ENCODE results near the gene ZNF174.

ZNF174 gene

DNA sequence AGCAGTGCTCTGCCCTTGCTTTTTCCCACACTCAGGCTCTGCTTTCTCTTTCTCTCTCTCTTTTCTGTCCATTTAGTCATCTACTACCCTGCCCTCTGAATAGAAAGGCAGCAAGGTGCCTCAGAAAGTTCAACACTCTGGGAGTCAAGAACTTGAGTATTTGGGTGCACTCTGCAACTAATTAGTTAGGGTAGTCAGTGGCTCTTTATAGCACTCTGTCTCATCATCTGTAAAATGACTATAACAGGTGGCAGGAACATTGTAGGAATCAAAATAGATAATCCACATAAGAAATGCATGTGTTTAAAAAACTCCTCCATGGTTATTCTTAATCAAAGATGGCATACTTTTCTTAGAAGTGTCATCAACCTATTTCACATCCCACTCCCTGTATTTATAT, 38.1 kb upstream of the ZNF174 start:
- no peak overlapping the region for H3K4ac ChIP-seq (ENCODE audit: low read depth, low read length)
- DNase-seq, result no peak
- H4K8ac ChIP-seq (ENCODE audit: low read depth, low read length), result no peak overlapping the region

DNA sequence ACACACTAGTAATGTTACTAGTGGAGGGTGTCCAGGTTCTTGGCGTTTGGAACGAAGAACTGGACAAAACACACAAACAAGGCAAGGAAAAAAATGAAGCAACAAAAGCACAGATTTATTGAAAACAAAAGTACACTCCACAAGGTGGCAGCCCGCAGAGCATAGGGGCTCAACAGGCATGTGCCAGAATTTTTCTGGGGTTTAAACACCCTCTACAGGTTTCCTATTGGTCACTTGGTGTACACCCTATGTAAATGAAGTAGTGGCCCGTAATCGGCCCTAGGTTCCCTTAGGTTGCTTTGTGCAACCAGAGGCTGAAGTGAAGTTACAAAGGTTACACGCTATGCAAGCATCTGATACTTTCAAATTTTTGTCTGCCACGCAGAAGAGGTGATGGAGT, 37.2 kb upstream of the ZNF174 start:
- no peak for DNase-seq
- Histone ChIP-seq H2AFZ (ENCODE audit: insufficient read depth, low read length, poor library complexity) (no peak overlapping the region), H4K91ac (ENCODE audit: low read depth, low read length) (no peak overlapping the region), H2BK12ac (ENCODE audit: low read length) (no peak overlapping the region), H2AK5ac (ENCODE audit: low read length) (no peak overlapping the region), H3K9me3 (ENCODE audit: insufficient read depth, low read depth, low read length) (peaks cover 12% of the 10 kb centered on the region), H3K9ac (ENCODE audit: low read length) (no peak overlapping the region), H3K79me1 (ENCODE audit: low read length) (no peaks in the 10 kb centered on the region), H3K36me3 (ENCODE audit: control insufficient read depth in 1 of 2, insufficient read depth in 2 of 2, low read length in 2 of 2) (no peaks in the 10 kb centered on the region), H3K4me1 (ENCODE audit: control insufficient read depth in 1 of 2, insufficient read depth in 2 of 2, low read length in 2 of 2) (no peaks in the 10 kb centered on the region), H3K14ac (ENCODE audit: low read length) (no peak overlapping the region), H2BK120ac (ENCODE audit: insufficient read depth, low read length, poor library complexity) (no peak overlapping the region), H3K4me3 (ENCODE audit: low read depth, low read length) (no peak overlapping the region), H3K18ac (ENCODE audit: low read length) (no peak overlapping the region), H4K12ac (ENCODE audit: low read depth, low read length) (no peak overlapping the region), H2BK5ac (ENCODE audit: low read depth, low read length, poor library complexity) (no peak overlapping the region), H4K8ac (ENCODE audit: low read depth, low read length) (no peak overlapping the region), H3K27ac (ENCODE audit: low read depth, low read length) (no peak overlapping the region), H3K4me2 (ENCODE audit: low read length) (no peak overlapping the region), H3K23ac (ENCODE audit: low read length) (no peak overlapping the region), H3K79me2 (ENCODE audit: control insufficient read depth, insufficient read depth, low read length, poor library complexity) (no peaks in the 10 kb centered on the region), H3K4ac (ENCODE audit: low read depth, low read length) (no peak overlapping the region), H3K27me3 (ENCODE audit: insufficient read depth, low read length) (no peaks in the 10 kb centered on the region)
- no CpG with 5 or more reads among the region's 7 CpGs for WGBS (ENCODE audit: extremely low coverage, insufficient coverage, insufficient read length)

More for the DNA sequence above, 38.1 kb upstream of the ZNF174 start:
- no peak overlapping the region for H2BK120ac ChIP-seq (ENCODE audit: insufficient read depth, low read length, poor library complexity)
- H3K4me3 ChIP-seq (ENCODE audit: low read depth, low read length), result no peak overlapping the region
- no peaks in the 10 kb centered on the region for H3K36me3 ChIP-seq (ENCODE audit: control insufficient read depth in 1 of 2, insufficient read depth in 2 of 2, low read length in 2 of 2)
- no peak overlapping the region for H3K14ac ChIP-seq (ENCODE audit: low read length)
- no peak overlapping the region for H2AK5ac ChIP-seq (ENCODE audit: low read length)
- no peaks in the 10 kb centered on the region for H3K79me1 ChIP-seq (ENCODE audit: low read length)
- H3K27me3 ChIP-seq (ENCODE audit: insufficient read depth, low read length), result no peaks in the 10 kb centered on the region
- H3K9me3 ChIP-seq (ENCODE audit: insufficient read depth, low read depth, low read length), result peaks cover 12% of the 10 kb centered on the region
- no peaks in the 10 kb centered on the region for H3K79me2 ChIP-seq (ENCODE audit: control insufficient read depth, insufficient read depth, low read length, poor library complexity)
- no peak overlapping the region for H3K23ac ChIP-seq (ENCODE audit: low read length)
- H2AFZ ChIP-seq (ENCODE audit: insufficient read depth, low read length, poor library complexity), result no peak overlapping the region
- no peak overlapping the region for H4K12ac ChIP-seq (ENCODE audit: low read depth, low read length)
- no peak overlapping the region for H3K27ac ChIP-seq (ENCODE audit: low read depth, low read length)
- H4K91ac ChIP-seq (ENCODE audit: low read depth, low read length), result no peak overlapping the region
- H3K18ac ChIP-seq (ENCODE audit: low read length), result no peak overlapping the region
- no peak overlapping the region for H3K9ac ChIP-seq (ENCODE audit: low read length)
- H3K4me1 ChIP-seq (ENCODE audit: control insufficient read depth in 1 of 2, insufficient read depth in 2 of 2, low read length in 2 of 2), result no peaks in the 10 kb centered on the region
- H3K4me2 ChIP-seq (ENCODE audit: low read length), result no peak overlapping the region
- no peak overlapping the region for H2BK12ac ChIP-seq (ENCODE audit: low read length)
- H2BK5ac ChIP-seq (ENCODE audit: low read depth, low read length, poor library complexity), result no peak overlapping the region

DNA sequence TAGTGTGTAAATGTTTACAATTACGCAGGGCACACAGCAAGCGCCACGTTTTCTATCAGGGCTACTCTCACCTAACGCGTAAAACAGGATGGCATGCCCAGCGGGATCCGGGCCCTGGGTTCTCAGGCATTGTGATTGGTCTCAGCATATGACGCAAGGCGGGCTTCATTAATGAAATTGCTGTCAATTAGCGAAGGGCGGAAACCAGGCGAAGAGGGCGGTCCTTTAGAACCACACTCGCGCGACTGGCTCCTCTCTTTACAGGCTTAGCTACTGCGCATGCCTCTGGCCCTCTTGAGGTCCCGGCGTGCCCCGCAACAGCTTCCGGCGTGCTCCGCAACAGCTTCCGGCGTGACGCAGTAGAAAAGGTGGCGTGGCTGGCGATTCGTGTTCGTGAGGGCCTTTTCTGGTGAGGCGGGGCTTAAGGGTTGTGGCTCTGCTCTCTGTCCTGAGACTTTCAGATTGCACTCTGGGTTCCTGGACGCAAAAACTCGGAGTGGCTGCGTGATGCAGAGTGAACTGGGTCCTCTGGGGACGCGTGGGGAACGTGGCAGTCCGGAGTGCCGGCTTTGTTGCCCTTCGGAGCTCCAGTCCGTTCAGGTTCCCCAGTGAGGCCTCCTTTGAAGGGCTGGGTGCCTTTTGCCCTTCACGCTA, 36.1 kb upstream of the ZNF174 start:
- H4K8ac ChIP-seq (ENCODE audit: low read depth, low read length), result no peak overlapping the region
- no peak overlapping the region for H3K14ac ChIP-seq (ENCODE audit: low read length)
- no peak overlapping the region for H3K4me2 ChIP-seq (ENCODE audit: low read length)
- H3K18ac ChIP-seq (ENCODE audit: low read length), result no peak overlapping the region
- DNase-seq, result peak; percentile 80 to 86
- H4K91ac ChIP-seq (ENCODE audit: low read depth, low read length), result no peak overlapping the region
- H2BK12ac ChIP-seq (ENCODE audit: low read length), result no peak overlapping the region
- H3K36me3 ChIP-seq (ENCODE audit: control insufficient read depth in 1 of 2, insufficient read depth in 2 of 2, low read length in 2 of 2), result no peaks in the 10 kb centered on the region
- no peak overlapping the region for H2AK5ac ChIP-seq (ENCODE audit: low read length)
- H2BK120ac ChIP-seq (ENCODE audit: insufficient read depth, low read length, poor library complexity), result no peak overlapping the region
- WGBS (ENCODE audit: extremely low coverage, insufficient coverage, insufficient read length), result no CpG with 5 or more reads among the region's 42 CpGs
- no peaks in the 10 kb centered on the region for H3K79me1 ChIP-seq (ENCODE audit: low read length)
- no peak overlapping the region for H3K27ac ChIP-seq (ENCODE audit: low read depth, low read length)
- no peak overlapping the region for H2BK5ac ChIP-seq (ENCODE audit: low read depth, low read length, poor library complexity)
- H2AFZ ChIP-seq (ENCODE audit: insufficient read depth, low read length, poor library complexity), result no peak overlapping the region
- H3K9me3 ChIP-seq (ENCODE audit: insufficient read depth, low read depth, low read length), result peaks cover 15% of the 10 kb centered on the region
- H3K4me1 ChIP-seq (ENCODE audit: control insufficient read depth in 1 of 2, insufficient read depth in 2 of 2, low read length in 2 of 2), result no peaks in the 10 kb centered on the region
- no peak overlapping the region for H4K12ac ChIP-seq (ENCODE audit: low read depth, low read length)
- no peak overlapping the region for H3K9ac ChIP-seq (ENCODE audit: low read length)
- H3K4me3 ChIP-seq (ENCODE audit: low read depth, low read length), result no peak overlapping the region
- no peaks in the 10 kb centered on the region for H3K79me2 ChIP-seq (ENCODE audit: control insufficient read depth, insufficient read depth, low read length, poor library complexity)
- H3K4ac ChIP-seq (ENCODE audit: low read depth, low read length), result no peak overlapping the region
- H3K23ac ChIP-seq (ENCODE audit: low read length), result no peak overlapping the region
- H3K27me3 ChIP-seq (ENCODE audit: insufficient read depth, low read length), result no peaks in the 10 kb centered on the region

DNA sequence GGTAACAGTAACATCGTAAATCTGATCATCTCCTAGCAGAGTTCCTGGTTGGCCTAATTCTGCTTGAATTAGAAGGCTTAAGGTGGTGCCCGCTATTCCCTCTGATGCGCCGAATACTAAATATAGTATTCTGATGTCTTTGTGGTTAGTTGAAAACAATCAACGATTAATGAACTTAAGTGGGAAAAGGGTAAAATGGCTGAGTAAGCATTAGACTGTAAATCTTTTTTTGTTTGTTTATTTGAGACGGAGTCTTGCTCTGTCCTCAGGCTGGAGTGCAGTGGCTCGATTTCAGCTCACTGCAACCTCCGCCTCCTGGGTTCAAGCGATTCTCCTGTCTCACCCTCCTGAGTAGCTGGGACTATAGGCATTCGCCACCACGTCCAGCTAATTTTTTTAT, 31.9 kb upstream of the ZNF174 start:
- Histone ChIP-seq H2AK5ac (ENCODE audit: low read length) (no peak overlapping the region), H4K12ac (ENCODE audit: low read depth, low read length) (no peak overlapping the region), H2BK12ac (ENCODE audit: low read length) (no peak overlapping the region), H3K27me3 (ENCODE audit: insufficient read depth, low read length) (no peaks in the 10 kb centered on the region), H3K36me3 (ENCODE audit: control insufficient read depth in 1 of 2, insufficient read depth in 2 of 2, low read length in 2 of 2) (no peaks in the 10 kb centered on the region), H3K9ac (ENCODE audit: low read length) (no peak overlapping the region), H2AFZ (ENCODE audit: insufficient read depth, low read length, poor library complexity) (no peak overlapping the region), H3K14ac (ENCODE audit: low read length) (no peak overlapping the region), H3K23ac (ENCODE audit: low read length) (no peak overlapping the region), H3K18ac (ENCODE audit: low read length) (no peak overlapping the region), H2BK120ac (ENCODE audit: insufficient read depth, low read length, poor library complexity) (no peak overlapping the region), H3K27ac (ENCODE audit: low read depth, low read length) (no peak overlapping the region), H3K4ac (ENCODE audit: low read depth, low read length) (no peak overlapping the region), H3K9me3 (ENCODE audit: insufficient read depth, low read depth, low read length) (peaks cover 15% of the 10 kb centered on the region), H4K8ac (ENCODE audit: low read depth, low read length) (no peak overlapping the region), H3K4me2 (ENCODE audit: low read length) (no peak overlapping the region), H3K79me1 (ENCODE audit: low read length) (no peaks in the 10 kb centered on the region), H3K79me2 (ENCODE audit: control insufficient read depth, insufficient read depth, low read length, poor library complexity) (no peaks in the 10 kb centered on the region), H3K4me3 (ENCODE audit: low read depth, low read length) (no peak overlapping the region), H3K4me1 (ENCODE audit: control insufficient read depth in 1 of 2, insufficient read depth in 2 of 2, low read length in 2 of 2) (no peaks in the 10 kb centered on the region), H2BK5ac (ENCODE audit: low read depth, low read length, poor library complexity) (no peak overlapping the region), H4K91ac (ENCODE audit: low read depth, low read length) (no peak overlapping the region)
- DNase-seq, result no peak
- no CpG with 5 or more reads among the region's 11 CpGs for WGBS (ENCODE audit: extremely low coverage, insufficient coverage, insufficient read length)

All from trophoblast cell (in vitro differentiated cells and primary cell).